Astrocyte (in vitro differentiated cells and primary cell): Measurements from ENCODE around the gene CIDEC. TPM values are rescaled to one million over a fixed set of nuclear protein-coding genes. Genes with fewer than 3 reads are reported as not detected.

ENCODE experiments used
- DNase-seq: peaks from one replicate; pipeline ENCODE4 v3.0.0-alpha.2; 2010; ENCODE audit warnings: low read depth
- FAIRE-seq: peaks from 2 replicates; lab custom pipeline; 2011; peaks lifted over from hg19 to GRCh38; lab: Jason Lieb, UNC
- H2AFZ ChIP-seq: 2 replicates; pipeline ENCODE4 v1.6.0; 2012; ENCODE audit warnings: low read depth, low read length, inconsistent platforms
- H3K27ac ChIP-seq: 2 replicates; pipeline ENCODE4 v1.5.1; 2011; ENCODE audit warnings: low read depth, low read length, inconsistent platforms
- H3K27me3 ChIP-seq: 2 replicates; pipeline ENCODE4 v1.6.0; 2011; ENCODE audit warnings: low read length, inconsistent platforms; ENCODE audit not compliant: insufficient read depth
- H3K36me3 ChIP-seq: 2 replicates; pipeline ENCODE4 v1.5.1; 2011; ENCODE audit warnings: low read length, inconsistent platforms; ENCODE audit not compliant: insufficient read depth
- H3K4me1 ChIP-seq: 2 replicates; pipeline ENCODE4 v1.5.1; 2011; ENCODE audit warnings: low read length, inconsistent platforms; ENCODE audit not compliant: insufficient read depth
- H3K4me2 ChIP-seq: 2 replicates; pipeline ENCODE4 v1.6.0; 2012; ENCODE audit warnings: low read length, inconsistent platforms
- H3K4me3 ChIP-seq: 2 replicates; pipeline ENCODE4 v1.5.1; 2011; ENCODE audit warnings: low read depth, mild to moderate bottlenecking, low read length, inconsistent platforms; ENCODE audit not compliant: insufficient read depth
- H3K79me2 ChIP-seq: 2 replicates; pipeline ENCODE4 v1.6.0; 2012; ENCODE audit warnings: mild to moderate bottlenecking, low read length, inconsistent platforms; ENCODE audit not compliant: insufficient read depth
- H3K9ac ChIP-seq: 2 replicates; pipeline ENCODE4 v1.6.0; 2012; ENCODE audit warnings: mild to moderate bottlenecking, low read length, inconsistent platforms
- H3K9me3 ChIP-seq: 2 replicates; pipeline ENCODE4 v1.5.1; 2012; ENCODE audit warnings: low read depth, mild to moderate bottlenecking, low read length, inconsistent platforms; ENCODE audit not compliant: insufficient read depth
- H4K20me1 ChIP-seq: 2 replicates; pipeline ENCODE4 v1.6.0; 2012; ENCODE audit warnings: low read length, inconsistent platforms; ENCODE audit not compliant: insufficient read depth
- H3K27ac Mint-ChIP-seq: one replicate; pipeline ENCODE4 v1.8.0; 2021; ENCODE audit warnings: mild to moderate bottlenecking, mixed read lengths; ENCODE audit not compliant: unreplicated experiment
- H3K27me3 Mint-ChIP-seq: one replicate; pipeline ENCODE4 v1.8.0; 2021; ENCODE audit warnings: low read depth, mixed read lengths; ENCODE audit not compliant: unreplicated experiment
- H3K36me3 Mint-ChIP-seq: one replicate; pipeline ENCODE4 v1.8.0; 2021; ENCODE audit warnings: low read depth, mixed read lengths; ENCODE audit not compliant: unreplicated experiment
- H3K4me1 Mint-ChIP-seq: one replicate; pipeline ENCODE4 v1.8.0; 2021; ENCODE audit warnings: low read depth, mixed read lengths; ENCODE audit not compliant: unreplicated experiment
- H3K4me3 Mint-ChIP-seq: one replicate; pipeline ENCODE4 v1.8.0; 2021; ENCODE audit warnings: mild to moderate bottlenecking, moderate library complexity, mixed read lengths; ENCODE audit not compliant: unreplicated experiment
- H3K9me3 Mint-ChIP-seq: one replicate; pipeline ENCODE4 v1.8.0; 2021; ENCODE audit warnings: mild to moderate bottlenecking, mixed read lengths; ENCODE audit not compliant: unreplicated experiment
- EZH2 ChIP-seq: IDR thresholded peaks from 2 replicates; pipeline ENCODE4 v1.6.1; 2012; ENCODE audit warnings: mild to moderate bottlenecking, low read length, inconsistent platforms; ENCODE audit not compliant: insufficient read depth
- total RNA-seq: library from RNA; stranded (reverse); gene quantifications from 2 replicates; pipeline ENCODE4 v1.2.1, GENCODE V29; 2021
- TF ChIP-seq, protein P1 (sequence below): IDR thresholded peaks from 2 replicates; pipeline ENCODE4 v1.5.1; 2011; ENCODE audit warnings: low read depth, mild to moderate bottlenecking, inconsistent platforms, low read length, moderate library complexity; ENCODE audit not compliant: insufficient read depth

Gene CIDEC
- total RNA-seq, 1 donor from 2014 or later = not detected

DNA sequence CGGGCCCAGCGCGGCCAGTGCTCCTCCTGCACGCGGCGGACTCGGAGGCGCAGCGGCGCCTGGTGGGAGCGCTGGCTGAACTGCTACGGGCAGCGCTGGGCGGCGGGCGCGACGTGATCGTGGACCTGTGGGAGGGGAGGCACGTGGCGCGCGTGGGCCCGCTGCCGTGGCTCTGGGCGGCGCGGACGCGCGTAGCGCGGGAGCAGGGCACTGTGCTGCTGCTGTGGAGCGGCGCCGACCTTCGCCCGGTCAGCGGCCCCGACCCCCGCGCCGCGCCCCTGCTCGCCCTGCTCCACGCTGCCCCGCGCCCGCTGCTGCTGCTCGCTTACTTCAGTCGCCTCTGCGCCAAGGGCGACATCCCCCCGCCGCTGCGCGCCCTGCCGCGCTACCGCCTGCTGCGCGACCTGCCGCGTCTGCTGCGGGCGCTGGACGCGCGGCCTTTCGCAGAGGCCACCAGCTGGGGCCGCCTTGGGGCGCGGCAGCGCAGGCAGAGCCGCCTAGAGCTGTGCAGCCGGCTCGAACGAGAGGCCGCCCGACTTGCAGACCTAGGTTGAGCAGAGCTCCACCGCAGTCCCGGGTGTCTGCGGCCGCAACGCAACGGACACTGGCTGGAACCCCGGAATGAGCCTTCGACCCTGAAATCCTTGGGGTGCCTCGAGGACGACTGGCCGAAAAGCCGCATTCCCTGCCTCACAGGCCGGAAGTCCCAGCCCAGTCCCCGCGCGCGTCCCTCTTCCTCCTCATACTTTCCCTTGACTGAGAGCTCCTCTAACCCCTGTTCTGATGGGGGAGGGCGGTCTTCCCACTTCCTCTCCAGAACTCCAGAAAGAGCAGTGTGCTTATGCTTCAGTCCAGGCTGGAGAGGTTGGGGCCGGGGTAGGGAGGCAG lies 35.4 kb upstream of the CIDEC start:
- Histone ChIP-seq H3K4me1 (peaks cover 29% of the 10 kb centered on the region), H3K27me3 (no peaks in the 10 kb centered on the region), H3K36me3 (no peaks in the 10 kb centered on the region), H3K4me2 (peak overlapping the region; percentile 92), H4K20me1 (no peaks in the 10 kb centered on the region), H3K79me2 (no peaks in the 10 kb centered on the region), H3K27ac (peak overlapping the region; percentile 31), H3K9ac (peak overlapping the region; percentile 70), H3K9me3 (no peaks in the 10 kb centered on the region), H3K4me3 (peak overlapping the region; percentile 57), H2AFZ (peak overlapping the region; percentile 92)
- FAIRE-seq (no peak), DNase-seq (peak; percentile 41)
- peak overlapping the region; percentile 83 for H3K4me3 Mint-ChIP-seq
- peaks cover 5% of the 10 kb centered on the region for H3K4me1 Mint-ChIP-seq
- peaks cover 9% of the 10 kb centered on the region for H3K9me3 Mint-ChIP-seq
- H3K36me3 Mint-ChIP-seq = peaks cover 10% of the 10 kb centered on the region
- TF ChIP-seq, protein P1, sequence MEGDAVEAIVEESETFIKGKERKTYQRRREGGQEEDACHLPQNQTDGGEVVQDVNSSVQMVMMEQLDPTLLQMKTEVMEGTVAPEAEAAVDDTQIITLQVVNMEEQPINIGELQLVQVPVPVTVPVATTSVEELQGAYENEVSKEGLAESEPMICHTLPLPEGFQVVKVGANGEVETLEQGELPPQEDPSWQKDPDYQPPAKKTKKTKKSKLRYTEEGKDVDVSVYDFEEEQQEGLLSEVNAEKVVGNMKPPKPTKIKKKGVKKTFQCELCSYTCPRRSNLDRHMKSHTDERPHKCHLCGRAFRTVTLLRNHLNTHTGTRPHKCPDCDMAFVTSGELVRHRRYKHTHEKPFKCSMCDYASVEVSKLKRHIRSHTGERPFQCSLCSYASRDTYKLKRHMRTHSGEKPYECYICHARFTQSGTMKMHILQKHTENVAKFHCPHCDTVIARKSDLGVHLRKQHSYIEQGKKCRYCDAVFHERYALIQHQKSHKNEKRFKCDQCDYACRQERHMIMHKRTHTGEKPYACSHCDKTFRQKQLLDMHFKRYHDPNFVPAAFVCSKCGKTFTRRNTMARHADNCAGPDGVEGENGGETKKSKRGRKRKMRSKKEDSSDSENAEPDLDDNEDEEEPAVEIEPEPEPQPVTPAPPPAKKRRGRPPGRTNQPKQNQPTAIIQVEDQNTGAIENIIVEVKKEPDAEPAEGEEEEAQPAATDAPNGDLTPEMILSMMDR = no peak
- TF ChIP-seq EZH2 = peak; percentile 39
- peak overlapping the region; percentile 47 for H3K27ac Mint-ChIP-seq
- no peaks in the 10 kb centered on the region for H3K27me3 Mint-ChIP-seq

DNA sequence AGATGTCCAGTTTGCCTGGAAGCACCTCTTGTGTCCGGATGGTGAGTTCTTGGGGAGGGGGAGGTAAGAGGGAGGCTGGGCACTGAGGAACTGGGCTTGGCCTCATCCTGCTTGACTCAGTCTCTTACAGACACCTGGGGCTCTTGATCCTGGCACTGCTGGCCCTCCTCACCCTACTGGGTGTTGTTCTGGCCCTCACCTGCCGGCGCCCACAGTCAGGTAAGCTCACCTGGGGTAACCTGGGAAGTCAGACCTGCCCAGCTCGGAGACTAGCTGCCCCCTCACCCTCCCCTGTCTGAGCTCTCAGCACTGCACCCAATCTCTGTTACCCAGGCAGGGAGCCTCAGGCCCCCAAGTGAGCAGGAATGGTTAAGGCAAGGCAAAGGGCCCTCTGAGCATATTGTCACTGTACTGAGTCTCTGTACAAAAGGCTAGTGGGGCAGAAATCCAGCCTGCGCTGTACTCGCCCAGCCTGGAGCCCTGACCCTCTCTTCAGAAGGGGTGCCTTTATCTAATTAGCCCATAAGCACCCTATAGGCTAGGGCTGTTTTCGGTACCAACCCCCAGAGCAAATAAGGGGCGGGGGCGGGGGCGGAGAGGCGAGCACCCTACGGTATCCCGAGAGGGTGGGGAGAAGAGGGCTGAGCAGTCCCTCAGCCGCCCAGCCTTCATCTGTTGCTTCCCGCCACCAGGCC lies 34.7 kb upstream of the CIDEC start:
- no peaks in the 10 kb centered on the region for H3K27me3 ChIP-seq
- DNase-seq (no peak), FAIRE-seq (no peak)
- H3K4me2 ChIP-seq = peak overlapping the region; percentile 92
- Mint-ChIP-seq H3K27me3 (no peaks in the 10 kb centered on the region), H3K9me3 (peaks cover 9% of the 10 kb centered on the region), H3K4me3 (no peak overlapping the region), H3K4me1 (peaks cover 7% of the 10 kb centered on the region), H3K27ac (no peak overlapping the region), H3K36me3 (peaks cover 10% of the 10 kb centered on the region)
- H3K9me3 ChIP-seq = no peaks in the 10 kb centered on the region
- no peaks in the 10 kb centered on the region for H3K79me2 ChIP-seq
- no peak overlapping the region for H3K27ac ChIP-seq
- peaks cover 29% of the 10 kb centered on the region for H3K4me1 ChIP-seq
- peak overlapping the region; percentile 57 for H3K4me3 ChIP-seq
- H4K20me1 ChIP-seq = no peaks in the 10 kb centered on the region
- H3K9ac ChIP-seq = no peak overlapping the region
- peak overlapping the region; percentile 92 for H2AFZ ChIP-seq
- no peak for TF ChIP-seq EZH2
- TF ChIP-seq, protein P1 = no peak
- H3K36me3 ChIP-seq = no peaks in the 10 kb centered on the region
